ENCODE results near the gene MEGF11.

Gene MEGF11

GRCh38 chr15:66138096-66138783 is 115.3 kb downstream of the MEGF11 start:
- no peak for DNase-seq

GRCh38 chr15:66136948-66137347 is 116.6 kb downstream of the MEGF11 start:
- DNase-seq = no peak

GRCh38 chr15:66135664-66136063 is 117.9 kb downstream of the MEGF11 start:
- no peak for DNase-seq

- no peak for DNase-seq
Observed at GRCh38 chr15:66134284-66134683, 119.3 kb downstream of the MEGF11 start.

GRCh38 chr15:66133247-66133885 is 120.2 kb downstream of the MEGF11 start:
- DNase-seq = no peak

GRCh38 chr15:66132251-66132816 is 121.2 kb downstream of the MEGF11 start:
- no peak for DNase-seq

GRCh38 chr15:66131831-66132230 is 121.7 kb downstream of the MEGF11 start:
- peak; percentile 63 for DNase-seq

- peak; percentile 20 for DNase-seq
Observed at GRCh38 chr15:66131200-66131599, 122.3 kb downstream of the MEGF11 start.

GRCh38 chr15:66130496-66131034 is 123.0 kb downstream of the MEGF11 start:
- DNase-seq = no peak

GRCh38 chr15:66129586-66129985 is 124.0 kb downstream of the MEGF11 start:
- DNase-seq = peak; percentile 8

- DNase-seq = no peak
Observed at GRCh38 chr15:66128116-66128680, 125.4 kb downstream of the MEGF11 start.

GRCh38 chr15:66126456-66126855 is 127.1 kb downstream of the MEGF11 start:
- DNase-seq = no peak

GRCh38 chr15:66126031-66126441 is 127.5 kb downstream of the MEGF11 start:
- no peak for DNase-seq

GRCh38 chr15:66124651-66125050 is 128.9 kb downstream of the MEGF11 start:
- no peak for DNase-seq

- DNase-seq = no peak
Observed at GRCh38 chr15:66123799-66124198, 129.8 kb downstream of the MEGF11 start.

GRCh38 chr15:66120422-66120821 is 133.1 kb downstream of the MEGF11 start:
- no peak for DNase-seq

- no peak for DNase-seq
Observed at GRCh38 chr15:66117841-66118240, 135.7 kb downstream of the MEGF11 start.

GRCh38 chr15:66115568-66116206 is 137.9 kb downstream of the MEGF11 start:
- peak; percentile 34 for DNase-seq

- DNase-seq = no peak
Observed at GRCh38 chr15:66114863-66115425, 138.6 kb downstream of the MEGF11 start.

GRCh38 chr15:66112388-66112787 is 141.2 kb downstream of the MEGF11 start:
- no peak for DNase-seq

GRCh38 chr15:66111363-66111762 is 142.2 kb downstream of the MEGF11 start:
- no peak for DNase-seq

- no peak for DNase-seq
Observed at GRCh38 chr15:66110864-66111263, 142.7 kb downstream of the MEGF11 start.

- no peak for DNase-seq
Observed at GRCh38 chr15:66109826-66110225, 143.7 kb downstream of the MEGF11 start.

All from DMS53 (cell line).